ENCODE data around the gene PRRG1.
A peak's percentile ranks its signal among the peaks of the same experiment; 100 is the strongest.
"Not testable (repeated sequence)": the region's sequence is repeated elsewhere in the genome, so short reads cannot be mapped to it uniquely, and the experiment has no call there.

Gene PRRG1

DNA sequence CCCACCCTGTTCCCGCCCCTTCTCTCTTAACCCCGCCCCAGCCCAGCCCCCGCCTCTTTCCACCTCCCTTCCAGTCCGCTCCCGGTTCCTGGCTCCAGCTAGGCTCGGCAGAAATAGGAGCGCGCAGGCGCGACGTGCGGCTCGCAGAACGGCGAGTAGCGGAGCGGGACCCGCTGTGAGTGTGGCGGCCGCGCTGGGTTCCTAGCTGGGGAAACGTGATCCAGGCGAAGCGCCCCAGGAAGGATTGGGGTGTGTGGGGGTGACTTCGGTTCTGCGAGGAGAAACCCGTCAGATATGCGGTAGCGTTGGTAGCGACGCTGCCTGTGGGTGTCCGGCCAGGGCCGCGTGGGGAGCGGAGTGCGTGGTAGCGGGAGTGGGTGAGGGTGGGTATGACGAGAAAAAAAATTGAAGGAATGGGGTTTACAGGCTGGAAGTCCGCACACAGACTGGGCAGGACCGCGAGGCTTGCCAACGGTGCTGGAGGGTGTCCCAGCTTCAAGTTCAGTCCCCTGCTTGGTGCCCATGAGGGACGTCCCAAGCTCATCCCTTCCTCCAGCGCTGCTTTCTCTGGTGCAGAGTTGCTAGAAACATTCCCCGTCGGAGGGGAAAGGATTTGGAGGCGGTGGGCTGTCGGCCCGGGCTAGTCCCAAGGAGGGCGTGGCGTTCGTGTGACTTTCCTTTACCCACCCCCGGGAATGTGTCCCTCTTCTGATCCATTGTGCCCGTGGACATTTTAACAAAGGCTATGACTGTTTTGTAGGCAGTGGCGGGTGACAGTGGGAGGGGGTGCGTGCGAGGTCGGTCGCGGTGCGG, at the start of gene PRRG1:
Gene PRRG1, plus strand, starts transcription at position 144 of the 813 bp plus-strand sequence. CDS start 56,886 bp downstream, outside the sequence.
- DNase-seq = peak in 1 of 2 donors; percentile 8

DNA sequence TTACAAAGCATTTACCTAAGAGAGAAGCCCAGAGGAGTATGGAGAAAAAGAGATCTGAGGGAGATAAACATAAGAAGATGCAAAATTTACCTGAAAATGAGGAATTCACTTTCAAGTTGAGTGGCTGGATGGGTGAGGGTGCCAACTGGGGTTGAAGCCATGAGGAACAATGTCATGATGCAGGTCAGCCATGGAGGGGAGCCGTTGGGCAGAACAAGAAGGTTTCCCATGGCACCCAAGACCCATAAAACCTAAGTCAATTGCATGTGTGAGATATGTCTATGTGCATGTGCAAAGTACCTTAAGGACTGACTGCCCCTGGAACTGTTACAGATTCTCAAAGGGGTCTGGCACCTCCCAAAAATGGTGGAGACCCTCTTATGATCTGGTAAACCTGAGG, 46.6 kb upstream of the PRRG1 start:
- DNase-seq = no peak

DNA sequence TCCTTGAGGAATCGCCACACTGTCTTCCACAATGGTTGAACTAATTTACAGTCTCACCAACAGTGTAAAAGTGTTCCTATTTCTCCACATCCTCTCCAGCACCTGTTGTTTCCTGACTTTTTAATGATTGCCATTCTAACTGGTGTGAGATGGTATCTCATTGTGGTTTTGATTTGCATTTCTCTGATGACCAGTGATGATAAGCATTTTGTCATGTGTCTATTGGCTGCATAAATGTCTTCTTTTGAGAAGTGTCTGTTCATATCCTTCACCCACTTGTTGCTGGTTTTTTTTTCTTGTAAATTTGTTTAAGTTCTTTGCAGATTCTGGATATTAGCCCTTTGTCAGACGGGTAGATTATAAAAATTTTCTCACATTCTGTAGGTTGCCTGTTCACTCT, 43.9 kb upstream of the PRRG1 start:
- DNase-seq = not testable (repeated sequence)

DNA sequence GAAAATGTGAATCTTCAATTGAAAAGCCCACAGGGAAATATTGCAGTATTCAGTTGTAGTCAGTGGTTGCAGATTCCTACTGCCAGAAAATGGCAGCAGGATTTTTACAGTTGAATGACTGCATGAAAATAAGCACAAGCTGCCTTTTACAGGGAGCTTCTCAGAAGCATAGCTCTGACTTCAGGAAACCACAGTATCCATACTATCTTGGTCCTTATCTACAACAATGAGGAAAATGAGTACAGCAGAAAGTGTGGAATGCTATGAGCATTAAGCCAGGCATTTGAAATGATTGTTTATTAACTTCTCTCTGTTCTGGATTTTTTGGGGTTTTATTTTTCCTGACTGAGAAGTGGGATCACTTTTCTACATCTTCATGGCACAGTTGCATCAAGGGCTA, 34.6 kb upstream of the PRRG1 start:
- no peak for DNase-seq

DNA sequence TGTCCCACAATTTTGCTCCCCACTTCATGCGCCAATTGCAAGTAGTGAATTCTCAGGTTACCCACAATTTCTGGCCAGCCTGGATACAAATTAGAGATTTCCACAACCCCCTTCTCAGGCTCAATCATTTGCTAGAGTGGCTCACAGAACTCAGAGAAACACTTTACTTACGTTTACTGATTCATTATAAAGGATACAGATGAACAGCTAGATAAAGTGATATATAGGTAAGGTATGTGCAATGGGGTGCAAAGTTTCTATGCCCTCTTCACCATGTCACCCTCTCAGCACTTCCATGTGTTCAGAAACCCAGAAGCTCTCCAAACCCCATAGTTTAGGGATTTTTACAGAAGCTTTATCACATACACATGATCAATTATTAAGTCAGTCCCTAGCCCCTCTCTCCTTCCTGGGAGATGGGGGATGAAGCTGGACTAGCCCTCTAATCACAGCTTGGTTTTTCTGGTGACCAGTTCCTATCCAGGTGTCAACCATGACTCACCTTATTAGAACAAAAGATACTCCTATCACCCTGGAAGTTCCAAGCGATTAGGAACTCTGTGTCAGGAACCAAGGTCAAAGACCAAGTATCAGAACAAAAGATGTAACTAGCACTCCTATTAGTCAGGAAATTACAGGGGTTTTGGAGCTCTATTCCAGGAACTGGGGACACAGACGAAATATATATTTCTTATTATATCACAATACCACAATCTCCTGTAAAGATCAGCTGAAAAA, 33.5 kb upstream of the PRRG1 start:
- DNase-seq = no peak

DNA sequence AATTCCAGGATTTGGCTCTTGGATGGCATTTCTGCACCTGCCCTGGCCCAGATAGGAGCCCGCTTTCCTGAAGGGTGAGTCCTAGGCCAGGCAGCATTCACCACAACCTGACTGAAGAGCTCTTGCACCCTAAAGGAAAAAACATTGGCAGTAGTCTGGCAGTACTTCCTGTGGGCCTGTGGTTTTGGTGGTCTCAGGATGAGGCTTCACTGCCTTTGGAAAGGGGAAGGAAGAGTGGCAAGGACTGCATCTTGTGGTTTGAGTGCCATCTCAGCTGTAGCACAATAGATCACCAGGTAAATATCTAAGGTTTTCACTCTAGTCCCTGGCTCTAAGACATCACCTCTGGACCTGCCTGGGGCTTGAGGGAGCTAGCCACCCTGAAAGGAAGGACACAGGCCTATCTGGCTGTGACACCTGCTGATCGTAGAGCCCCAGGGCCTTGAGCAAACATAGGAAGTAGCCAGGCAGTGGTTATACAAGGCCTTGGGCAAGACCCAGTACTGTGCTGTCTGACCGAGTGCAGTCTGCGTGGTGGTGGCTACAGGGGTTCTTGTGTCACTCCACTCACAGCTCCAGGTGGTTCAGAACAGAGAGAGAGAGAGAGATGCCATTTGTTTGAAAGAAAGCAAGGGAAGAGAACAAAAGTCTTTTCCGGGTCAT, 28.5 kb upstream of the PRRG1 start:
- no peak for DNase-seq

DNA sequence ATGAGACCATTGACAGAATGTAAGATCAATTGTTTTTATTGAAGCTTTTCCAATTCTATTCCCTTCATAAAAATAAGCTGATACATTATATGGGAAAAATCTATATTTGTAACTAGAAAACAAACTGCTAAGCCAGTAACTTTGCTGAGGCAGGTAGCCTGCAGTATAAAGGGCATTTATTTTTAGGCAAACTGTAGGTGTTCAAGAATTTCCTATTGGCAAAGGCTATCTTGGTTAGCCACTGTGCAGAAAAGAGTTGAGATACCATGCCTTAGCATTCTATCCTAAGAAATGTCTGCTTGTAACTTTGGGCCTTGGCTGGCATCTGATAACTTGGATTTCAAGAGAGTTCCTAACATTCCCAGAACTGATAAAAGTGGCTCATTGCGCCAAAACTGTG, 18.5 kb upstream of the PRRG1 start:
- DNase-seq = no peak

DNA sequence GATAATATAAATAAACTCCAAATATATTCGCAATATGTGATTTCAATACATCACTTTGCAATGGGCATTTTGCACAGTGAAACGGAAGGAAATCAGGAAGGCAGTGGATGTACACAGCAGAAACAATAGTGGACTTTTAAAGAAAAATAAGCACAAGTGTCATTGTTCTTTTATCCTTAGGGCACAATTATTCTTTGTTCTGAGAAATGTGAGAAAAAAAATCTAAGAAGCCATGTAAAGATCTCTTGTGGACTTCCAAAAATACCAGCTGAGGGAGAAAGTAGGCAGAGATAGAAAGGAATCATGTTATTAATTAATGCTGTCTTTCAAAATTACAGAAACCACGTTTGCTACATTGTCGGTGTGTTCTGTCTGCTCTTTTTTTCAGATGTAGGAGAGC, 17.6 kb upstream of the PRRG1 start:
- no peak for DNase-seq

DNA sequence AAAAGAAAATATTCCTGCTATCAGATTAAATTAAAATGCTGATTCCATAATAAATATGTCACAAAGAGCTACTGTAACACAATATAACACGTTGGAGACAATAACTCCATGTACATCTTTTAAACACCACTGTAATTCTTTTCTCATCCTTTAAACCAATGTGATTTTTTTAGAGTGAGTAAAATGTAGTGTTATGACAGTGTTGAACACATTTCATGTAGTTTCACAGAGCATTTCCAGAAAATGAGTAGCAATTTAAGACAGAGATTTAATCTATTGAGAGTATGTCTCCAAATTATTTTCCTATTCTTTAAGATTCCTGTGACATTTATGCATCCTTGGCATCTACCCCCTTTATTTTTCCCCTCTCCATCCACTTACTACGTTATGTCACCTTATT, 17.1 kb upstream of the PRRG1 start:
- no peak for DNase-seq

DNA sequence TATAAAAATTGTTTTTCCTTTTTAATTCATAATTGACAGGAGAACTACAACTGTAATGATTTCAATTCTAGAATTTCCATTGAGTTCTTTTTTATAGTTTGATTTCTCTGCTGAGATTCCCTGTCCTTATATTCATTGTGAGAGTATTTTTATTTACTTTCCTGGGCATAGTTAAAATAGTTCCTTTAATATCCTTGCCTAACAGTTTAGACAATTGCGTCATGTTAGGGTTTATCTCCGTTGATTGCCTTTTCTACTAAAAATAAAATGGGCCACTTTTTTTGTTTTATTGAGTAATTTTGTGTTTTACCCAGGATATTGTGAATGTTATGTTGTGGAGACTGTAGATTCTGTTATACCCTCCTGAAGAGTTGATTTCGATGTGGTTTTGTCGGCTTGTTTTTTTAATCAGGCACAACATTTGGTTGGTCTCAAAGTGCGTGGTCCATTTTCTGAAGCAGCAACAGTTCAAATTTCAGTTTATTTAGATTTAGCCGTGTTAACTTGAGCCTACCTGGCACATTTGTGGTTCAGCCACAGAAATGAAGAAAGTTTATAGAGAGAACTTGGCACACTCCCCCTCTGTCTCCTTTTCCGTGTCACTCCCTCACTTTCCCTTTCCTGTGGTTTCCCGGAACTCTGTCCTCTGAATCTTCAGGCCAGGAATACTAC, 16.0 kb upstream of the PRRG1 start:
- DNase-seq = no peak

DNA sequence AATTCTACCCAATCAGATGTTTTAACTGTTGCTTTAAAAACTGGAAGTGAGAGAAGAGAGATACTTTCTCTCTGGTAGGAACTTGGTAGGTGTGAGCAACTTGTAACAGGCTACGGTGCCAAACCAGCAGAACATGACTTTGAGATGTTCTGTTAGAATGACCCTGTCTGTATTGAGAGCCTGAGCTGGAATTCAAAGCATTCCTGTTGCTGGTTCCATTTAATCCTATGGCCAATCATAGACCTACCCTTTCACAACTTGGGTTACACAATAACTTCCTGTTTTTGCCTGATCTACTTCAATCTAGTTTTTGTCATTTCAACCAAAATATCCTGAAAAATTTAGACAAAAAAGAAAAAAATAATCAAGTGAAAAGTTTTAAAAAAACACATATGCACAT, 1.7 kb upstream of the PRRG1 start:
- DNase-seq = no peak

DNA sequence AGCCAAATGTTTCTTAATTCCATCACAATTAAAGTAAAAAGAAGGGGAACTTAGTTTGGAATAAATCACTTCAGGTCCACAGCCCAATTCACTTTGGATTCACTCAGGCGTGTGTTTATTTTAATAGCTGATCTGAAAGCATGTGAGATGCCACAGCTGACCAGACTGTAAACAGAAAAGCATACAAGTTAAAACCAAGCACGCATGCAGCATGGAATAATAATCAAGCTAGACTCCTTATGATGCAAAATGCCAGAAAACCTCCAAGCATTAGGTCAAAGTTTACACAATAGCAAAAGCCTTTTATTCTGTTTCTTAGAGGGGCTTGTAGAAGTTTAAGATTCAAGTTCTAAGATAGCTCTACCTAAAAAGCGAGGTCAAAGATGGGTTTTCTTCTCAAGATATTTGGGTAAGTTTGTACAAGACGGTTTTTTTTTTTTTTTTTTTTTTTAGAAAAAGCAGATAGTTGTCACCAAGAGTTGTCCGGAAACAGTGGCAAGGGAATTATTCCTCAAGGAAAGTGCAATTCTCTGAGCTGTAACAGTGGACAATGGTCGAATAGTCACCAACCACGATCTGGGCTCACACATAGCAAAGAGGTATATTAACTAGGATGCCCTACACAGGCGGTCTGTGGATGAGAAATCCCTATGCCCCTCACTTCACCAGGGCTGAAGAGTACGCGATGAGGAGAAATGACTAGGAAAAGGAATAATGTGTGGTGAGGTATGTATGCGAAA, 763 bp upstream of the PRRG1 start:
- no peak for DNase-seq

DNA sequence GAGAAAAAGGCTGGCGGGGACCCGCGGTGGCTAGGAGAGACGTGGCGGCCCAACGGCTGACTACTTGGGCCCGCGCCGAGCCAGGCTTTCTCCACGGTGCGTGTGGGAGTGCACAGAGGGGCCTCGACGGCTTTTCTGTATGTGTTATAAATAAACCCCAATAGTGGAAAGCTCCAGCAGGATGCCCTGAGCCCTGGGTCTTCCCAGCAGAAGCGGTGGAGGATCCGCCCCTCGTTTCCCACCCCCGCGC, 268 bp upstream of the PRRG1 start:
- no peak for DNase-seq

DNA sequence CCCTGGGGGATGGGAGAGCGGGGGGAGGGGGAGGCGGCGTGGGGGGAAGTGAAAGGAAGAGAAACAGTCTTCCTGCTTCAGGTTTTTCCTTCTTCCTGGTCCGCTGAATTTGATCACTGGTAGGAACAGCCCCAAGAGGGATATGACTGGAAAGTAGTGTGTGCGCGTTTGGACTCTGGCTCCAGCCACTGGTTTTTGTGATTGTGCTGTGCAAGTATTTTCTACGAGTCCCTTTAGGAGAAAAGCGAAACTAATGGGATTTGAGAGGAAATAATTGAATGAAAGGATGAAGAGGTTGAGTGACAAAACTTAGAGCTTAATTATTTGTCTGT, 836 bp downstream of the PRRG1 start:
- DNase-seq = no peak

DNA sequence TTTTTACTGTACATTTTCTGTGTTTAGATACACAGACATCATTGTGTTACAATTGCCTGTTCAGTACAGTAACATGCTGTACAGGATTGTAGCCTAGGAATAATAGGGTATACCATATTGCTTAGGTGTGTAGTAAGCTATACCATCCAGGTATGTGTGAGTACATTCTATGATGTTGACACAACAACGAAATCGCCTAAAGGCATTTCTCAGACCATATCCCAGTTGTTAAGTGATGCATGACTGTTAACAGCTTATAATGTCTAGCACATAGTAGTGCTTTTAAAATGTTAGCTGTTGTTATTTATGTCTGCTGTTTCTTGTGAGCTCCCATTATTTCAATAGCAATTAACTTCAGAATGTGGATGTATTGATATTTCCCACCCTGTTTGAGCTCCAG, 4.5 kb downstream of the PRRG1 start:
- DNase-seq = no peak

DNA sequence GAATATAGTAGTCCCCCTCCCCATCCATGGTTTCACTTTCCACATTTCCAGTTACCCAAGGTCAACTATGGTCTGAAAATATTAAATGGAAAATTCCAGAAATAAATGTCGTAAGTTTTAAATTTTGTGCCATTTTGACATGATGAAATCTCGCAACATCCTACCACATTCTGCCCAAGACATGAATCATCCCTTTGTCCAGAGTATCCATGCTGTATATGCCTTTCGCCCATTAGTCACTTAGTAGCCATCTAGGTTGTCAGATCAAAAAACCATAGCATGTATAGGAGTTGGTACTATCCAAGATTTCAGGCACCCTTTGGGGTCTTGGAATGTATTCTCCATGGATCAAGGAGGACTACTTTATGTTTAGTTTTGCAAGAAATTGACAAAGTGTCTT, 8.3 kb downstream of the PRRG1 start:
- DNase-seq = no peak

DNA sequence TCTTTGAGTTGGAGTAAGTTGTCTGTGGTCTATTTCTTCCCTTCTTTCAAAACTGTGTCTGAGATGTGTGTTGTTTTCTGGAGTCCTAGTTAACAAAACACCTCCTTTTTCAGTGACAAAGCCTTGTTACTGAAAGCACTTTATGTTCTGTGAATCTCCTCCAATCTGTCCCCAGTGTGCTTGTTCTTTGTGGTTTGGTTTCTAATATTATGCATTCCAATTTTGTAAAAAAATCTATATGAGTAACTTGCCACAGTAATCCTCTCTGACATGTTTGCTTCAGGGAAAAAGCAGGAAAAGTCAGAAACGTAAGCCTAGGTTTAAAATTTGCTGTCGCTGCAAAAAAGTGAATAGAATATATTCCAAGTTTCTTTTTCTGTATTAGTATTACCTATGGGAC, 12.4 kb downstream of the PRRG1 start:
- DNase-seq = no peak

DNA sequence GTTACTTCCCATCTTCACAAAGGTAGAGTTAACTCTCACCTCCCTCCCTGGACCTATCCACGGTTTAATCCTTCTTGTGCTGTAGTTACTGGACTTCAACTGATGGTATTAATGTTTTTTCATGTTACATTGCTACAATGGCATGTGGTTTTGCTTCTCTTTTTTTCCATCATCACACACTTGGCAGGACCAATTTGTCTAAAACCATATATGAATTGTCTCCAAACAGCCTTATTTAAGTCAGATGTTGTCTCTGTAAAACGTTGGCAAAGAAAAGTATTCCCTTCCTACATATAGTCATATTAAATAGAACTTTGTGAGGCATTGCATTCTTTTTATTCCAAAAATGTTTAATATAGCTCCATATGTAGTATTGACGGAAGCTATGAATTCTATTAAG, 15.5 kb downstream of the PRRG1 start:
- no peak for DNase-seq

DNA sequence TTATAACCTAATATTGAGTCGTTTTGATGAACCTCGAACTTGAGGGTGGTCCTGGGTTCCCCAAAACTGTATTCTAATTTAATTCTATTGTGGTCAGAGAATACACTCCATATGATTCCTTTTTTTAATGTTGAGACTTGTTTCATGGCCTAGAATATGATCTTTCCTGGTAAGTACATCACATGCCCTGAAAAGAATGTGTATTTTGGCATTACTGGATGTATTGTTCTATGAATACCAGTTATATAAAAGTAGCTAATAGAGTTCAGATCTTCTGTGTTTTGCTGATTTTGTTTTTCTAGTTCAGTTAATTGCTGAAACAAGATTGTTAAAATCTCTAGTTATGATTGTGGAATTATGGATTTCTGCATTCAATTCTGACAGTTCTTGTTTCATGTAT, 18.8 kb downstream of the PRRG1 start:
- no peak for DNase-seq

DNA sequence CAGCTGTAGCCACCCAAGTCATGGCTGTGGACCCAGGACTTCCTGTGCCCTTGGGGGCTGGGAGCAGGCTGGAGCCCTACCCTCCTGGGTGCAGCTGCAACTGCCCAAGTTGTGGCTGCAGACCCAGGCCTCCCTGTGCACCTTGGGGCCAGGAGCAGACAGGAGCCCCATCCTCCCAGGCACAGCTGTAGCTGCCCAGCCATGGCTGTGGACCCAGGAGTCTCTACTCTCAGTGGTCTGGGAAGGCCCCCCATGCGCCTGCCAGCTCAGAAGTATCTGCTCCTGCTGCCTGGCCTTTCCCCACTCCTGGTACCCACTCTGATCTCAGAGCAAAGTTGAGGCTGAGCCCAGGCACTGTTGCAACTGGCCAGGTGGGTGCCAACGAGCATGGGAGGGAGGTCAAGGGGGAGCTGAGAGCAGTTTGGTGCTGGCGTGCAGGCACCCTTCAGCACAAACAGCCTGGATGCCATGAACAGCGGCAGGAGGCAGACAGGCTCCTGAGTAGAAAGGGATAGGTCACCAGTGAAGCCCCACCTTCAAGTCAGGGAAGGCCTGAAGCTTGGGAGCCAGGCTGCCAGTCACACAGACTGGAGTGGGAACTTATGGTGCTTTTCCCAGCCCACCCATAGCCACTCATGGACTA, 21.5 kb downstream of the PRRG1 start:
- no peak for DNase-seq

DNA sequence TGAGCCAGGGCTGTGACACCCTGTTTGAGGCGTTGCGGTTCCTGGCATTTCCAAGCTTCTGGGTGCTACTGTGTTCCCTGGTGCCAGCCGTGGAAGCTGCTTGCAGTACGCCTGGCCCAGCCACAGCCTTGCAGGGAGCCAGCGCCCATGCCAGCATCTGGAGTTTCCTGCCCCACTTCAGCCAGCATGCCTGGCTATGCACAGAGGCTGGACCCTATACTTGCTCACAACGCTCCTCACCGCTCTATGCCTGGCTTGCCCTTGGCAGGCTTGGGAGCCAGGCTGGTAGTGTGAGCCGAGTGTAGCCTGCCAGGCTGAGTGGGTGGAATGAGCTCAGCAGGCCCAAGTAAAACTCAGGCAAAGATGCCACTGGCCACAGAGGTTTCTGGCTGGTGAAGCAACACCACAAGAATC, 22.4 kb downstream of the PRRG1 start:
- DNase-seq = no peak

DNA sequence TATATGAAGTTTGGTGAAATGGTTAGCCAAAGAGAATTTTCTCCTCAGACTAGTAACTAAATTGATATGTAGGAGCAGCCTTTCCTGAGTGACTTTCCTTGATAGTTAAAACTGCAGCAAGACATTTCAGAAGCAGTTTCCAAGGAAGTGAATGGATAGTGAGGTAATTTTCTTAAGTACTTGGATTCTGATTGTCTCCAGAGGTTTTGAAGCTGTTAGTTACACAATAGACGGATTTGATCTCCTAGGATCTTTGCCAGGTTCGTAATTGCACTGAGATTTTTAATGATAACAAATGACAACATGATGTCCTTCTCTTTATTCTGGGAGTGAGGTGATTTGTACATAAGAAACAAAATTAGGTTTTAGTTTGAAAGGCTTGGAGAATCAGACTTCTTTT, 29.2 kb downstream of the PRRG1 start:
- DNase-seq = no peak

DNA sequence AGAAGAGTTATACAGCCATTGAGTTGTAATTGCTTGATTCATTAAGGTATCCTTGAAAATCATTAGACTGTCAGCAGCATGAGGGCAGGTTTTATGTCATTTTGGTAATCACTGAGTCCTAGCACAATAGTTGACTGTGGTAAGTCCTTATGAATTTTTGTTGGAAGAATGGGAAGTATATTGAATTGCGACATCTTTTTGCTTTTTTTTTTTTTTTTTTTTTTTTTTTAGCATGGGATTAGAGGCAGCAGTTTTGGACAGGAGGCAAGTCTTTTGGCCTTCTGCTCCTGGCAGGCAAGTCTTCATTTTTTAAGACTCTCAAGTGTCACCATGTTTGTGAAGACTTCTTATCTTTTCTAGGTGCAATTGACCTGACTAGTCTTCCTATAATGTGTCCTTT, 29.7 kb downstream of the PRRG1 start:
- DNase-seq = no peak
